NCI-H748 (cell line): Measurements from ENCODE around the gene CCDC33.

Experiments used
- DNase-seq: peaks from one replicate; lab custom pipeline; 2025; ENCODE audit not compliant: unreplicated experiment; lab: John Stamatoyannopoulos, UW

Gene CCDC33

GRCh38 chr15:74208901-74209559, 27.1 kb upstream of the CCDC33 start:
- DNase-seq: no peak

GRCh38 chr15:74209560-74209958, 26.6 kb upstream of the CCDC33 start:
- no peak for DNase-seq

GRCh38 chr15:74209997-74210671, 26.0 kb upstream of the CCDC33 start:
- no peak for DNase-seq

DNA sequence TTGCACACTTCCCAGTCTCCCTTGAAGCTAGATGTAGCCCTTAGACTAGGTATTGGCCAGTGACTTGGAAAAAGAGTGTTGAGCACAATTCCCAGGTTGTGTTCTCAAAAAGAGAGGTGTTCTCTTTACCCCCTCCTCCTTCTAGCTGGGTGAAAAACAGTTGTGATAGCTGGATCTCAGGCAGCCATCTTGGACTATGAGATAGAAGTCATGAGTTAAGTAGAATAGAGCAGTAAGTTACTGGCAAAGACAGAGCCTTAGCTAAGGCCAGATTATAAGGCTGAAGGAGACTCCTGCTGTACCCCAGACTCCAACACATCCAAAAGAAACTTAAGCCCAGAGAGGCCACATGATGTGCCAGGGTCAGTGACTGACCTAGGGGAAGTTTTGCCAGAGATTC, 25.4 kb upstream of the CCDC33 start:
- no peak for DNase-seq

- no peak for DNase-seq
Measured at GRCh38 chr15:74211656-74212055, 24.5 kb upstream of the CCDC33 start.

DNA sequence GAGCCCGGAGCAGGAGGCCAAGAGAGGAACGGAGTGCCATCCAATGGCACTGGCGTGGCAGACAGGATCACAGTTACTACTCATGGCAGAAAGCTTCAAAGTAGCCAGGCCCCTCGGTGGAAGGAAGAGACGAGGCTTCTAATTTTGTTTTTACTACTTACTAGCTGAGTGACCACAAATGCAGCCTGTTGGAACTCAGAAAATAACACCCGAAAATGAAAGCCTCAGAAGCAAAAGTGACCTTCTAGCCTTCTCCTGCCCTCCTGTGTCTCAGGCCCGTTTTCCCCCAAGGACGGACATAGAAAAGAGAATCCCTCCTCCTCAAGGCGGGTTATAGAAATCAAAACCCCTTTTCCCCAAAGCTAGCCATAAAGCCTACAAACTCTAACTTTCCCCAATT, 23.6 kb upstream of the CCDC33 start:
- DNase-seq: no peak

GRCh38 chr15:74213858-74214284, 22.3 kb upstream of the CCDC33 start:
- peak; percentile 10 for DNase-seq

GRCh38 chr15:74214324-74215021, 21.7 kb upstream of the CCDC33 start:
- no peak for DNase-seq

- DNase-seq: no peak
Measured at GRCh38 chr15:74215958-74216357, 20.2 kb upstream of the CCDC33 start.

- DNase-seq: no peak
Measured at GRCh38 chr15:74216949-74217348, 19.2 kb upstream of the CCDC33 start.

GRCh38 chr15:74217907-74218885, 17.9 kb upstream of the CCDC33 start:
- no peak for DNase-seq

GRCh38 chr15:74220475-74221248, 15.5 kb upstream of the CCDC33 start:
- DNase-seq: no peak

- DNase-seq: no peak
Measured at GRCh38 chr15:74221399-74222239, 14.5 kb upstream of the CCDC33 start.

GRCh38 chr15:74222240-74223119, 13.6 kb upstream of the CCDC33 start:
- no peak for DNase-seq

DNA sequence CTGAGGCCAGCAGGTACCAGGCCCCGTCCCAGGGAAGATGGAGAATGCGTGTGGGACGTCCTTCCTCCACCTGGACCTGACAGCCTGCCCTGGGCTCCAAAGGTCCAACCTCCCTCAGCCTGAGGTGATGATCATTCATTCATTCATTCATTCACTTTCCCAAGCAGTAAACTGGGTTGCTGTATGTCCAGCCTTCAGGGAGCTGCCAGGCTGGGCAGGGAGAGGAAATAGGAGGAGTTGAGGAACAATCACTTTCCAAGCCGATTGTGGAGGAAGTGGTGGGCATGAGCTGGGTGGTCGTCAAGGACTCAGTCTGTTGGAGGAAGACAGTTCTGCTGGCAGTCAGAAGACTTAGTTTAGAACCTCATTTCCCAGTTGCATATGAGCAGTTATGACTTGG, 10.2 kb upstream of the CCDC33 start:
- no peak for DNase-seq

DNA sequence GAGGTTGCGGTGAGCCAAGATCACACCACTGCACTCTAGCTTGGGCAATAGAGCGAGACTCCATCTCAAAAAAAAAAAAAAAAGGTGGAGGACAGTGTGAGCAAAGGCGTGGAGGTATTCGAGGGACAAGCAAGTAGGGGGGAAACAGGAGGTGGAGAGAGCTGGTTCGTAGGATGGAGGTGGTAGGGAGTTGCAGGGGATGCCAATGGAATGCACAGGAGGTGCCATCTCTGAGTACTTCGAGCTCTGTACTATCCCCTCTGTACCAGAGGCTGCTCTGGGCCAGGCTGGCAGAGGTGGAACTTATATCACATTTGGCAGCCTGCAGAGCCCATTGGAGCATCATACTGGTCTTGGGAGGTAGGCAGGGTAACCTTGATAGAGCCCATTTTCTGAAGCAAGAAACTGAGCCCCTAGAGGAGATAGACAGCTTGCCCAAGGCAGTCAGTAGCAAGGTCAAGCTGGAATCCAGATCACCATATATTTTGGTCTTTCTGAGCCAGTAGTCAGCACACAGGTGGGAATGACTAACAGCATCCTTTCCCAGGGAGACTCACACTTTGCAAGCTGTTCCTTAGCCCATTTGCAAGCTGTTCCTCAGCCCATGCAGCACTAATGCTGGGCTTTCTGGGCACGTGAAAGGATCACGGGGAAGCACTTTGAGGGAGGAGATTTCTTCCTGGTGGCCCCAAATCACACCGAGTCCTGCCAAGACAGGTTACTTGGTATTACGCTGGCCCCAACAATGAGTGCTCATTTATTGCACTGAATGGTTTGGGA, 9.2 kb upstream of the CCDC33 start:
- DNase-seq: no peak

GRCh38 chr15:74227968-74228722, 8.0 kb upstream of the CCDC33 start:
- DNase-seq: peak; percentile 66
